Testis (tissue), 3 donors: ENCODE data around the gene LRFN2. TPM values are rescaled to one million over a fixed set of nuclear protein-coding genes. Genes with fewer than 3 reads are reported as not detected.

Source experiments
- DNase-seq: peaks from one replicate; pipeline ENCODE4 v3.0.0-alpha.2; 2019
- H3K27ac ChIP-seq, 2 donors: fragments of 200-600 bp; sonication (generic); one replicate each; pipeline ENCODE4 v1.5.1; 2019
- H3K27me3 ChIP-seq: fragments of 200-600 bp; sonication (generic); one replicate; pipeline ENCODE4 v1.5.1; 2019
- H3K36me3 ChIP-seq: fragments of 200-600 bp; sonication (generic); one replicate; pipeline ENCODE4 v1.5.1; 2017; ENCODE audit warnings: low read depth; ENCODE audit errors: missing control alignments
- H3K4me1 ChIP-seq: fragments of 200-600 bp; sonication (generic); one replicate; pipeline ENCODE4 v1.5.1; 2019
- H3K4me3 ChIP-seq, 2 donors: fragments of 200-600 bp; sonication (generic); one replicate each; pipeline ENCODE4 v1.5.1; 2017 to 2019
- H3K9me3 ChIP-seq: fragments of 200-600 bp; sonication (generic); one replicate; pipeline ENCODE4 v1.5.1; 2017
- POLR2A ChIP-seq: fragments of 450-650 bp; IDR thresholded peaks from one replicate; pipeline ENCODE4 v1.6.1; 2017; ENCODE audit warnings: antibody characterized with exemption, mild to moderate bottlenecking, moderate library complexity
- WGBS, 2 donors: methylation state at CpG; one replicate each; pipeline ENCODE4 v1.1.5; 2018; 5-methylcytosine and 5-hydroxymethylcytosine counted together
- intact Hi-C: fragments of 100-400 bp; cut with DNase I; formaldehyde crosslinking; loops from one replicate; pipeline ENCODE4 v1.15.1; 2023; ENCODE audit warnings: low total_unique reads
- polyA plus RNA-seq: library from polyadenylated mRNA; stranded (reverse); fragments of 350-450 nt; fragmentation: Illumina TruSeq; extraction: RNeasy Lipid Tissue Mini Kit (QIAGEN cat#74804); gene quantifications from one replicate; pipeline ENCODE4 v1.2.3, GENCODE V29; 2014; ENCODE audit warnings: low read depth, low replicate concordance; ENCODE audit not compliant: insufficient read depth
- small RNA-seq, 2 donors: library from RNA; depleted of rRNA; stranded (forward); fragments of <200 nt; gene quantifications; one replicate each; pipeline ENCODE3, GENCODE V24; 2016
- total RNA-seq, 2 donors: library from RNA; depleted of rRNA; stranded (reverse); fragments of >200 nt; gene quantifications; one replicate each; pipeline ENCODE4 v1.2.3, GENCODE V29; 2016
- TF ChIP-seq, protein P1 (sequence below), 3 experiments: fragments of 450-650 bp in 2 of 3; fragments of 200-600 bp in 1 of 3; sonication (generic) in 1 of 3; IDR thresholded peaks; one replicate each; pipeline ENCODE4 v1.5.1; 2016 to 2019; ENCODE audit warnings: antibody characterized with exemption in 3 of 3, mild to moderate bottlenecking in 2 of 3, moderate library complexity in 1 of 3

Gene LRFN2
- total and polyA plus RNA-seq, 3 donors from 2014 or later: 1.1 to 3.3 (median 1.6) TPM

DNA sequence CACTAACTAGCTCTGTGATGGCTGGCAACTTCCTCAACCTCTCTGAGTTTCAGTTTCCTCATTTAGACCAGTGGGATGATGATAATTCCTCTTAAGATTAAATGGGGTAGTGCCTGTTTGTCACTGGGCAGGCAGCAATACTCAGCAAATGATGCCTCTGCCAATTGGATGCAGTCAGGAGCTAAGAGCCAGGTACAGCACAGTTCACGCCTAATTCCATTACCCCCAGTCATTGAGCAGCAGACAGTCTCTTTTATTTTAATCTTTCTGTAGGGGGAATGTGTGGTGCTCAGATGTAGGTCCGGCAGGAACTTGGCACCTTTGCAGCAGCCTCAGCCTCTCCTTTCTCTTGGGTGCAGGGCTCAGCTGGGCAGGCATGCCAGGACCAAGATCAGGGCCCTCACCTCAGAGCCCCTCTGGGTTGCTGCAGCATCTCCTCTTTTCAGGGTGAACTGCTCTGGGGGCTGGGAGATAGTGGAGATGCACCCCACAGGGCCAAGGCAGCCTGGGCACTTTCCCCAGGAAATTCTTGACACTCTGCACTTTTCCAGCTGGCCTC is 243.8 kb downstream of the LRFN2 start:
- intact Hi-C loops: no loop called here
- peak; percentile 5 for DNase-seq
- no peaks in the 10 kb centered on the region for H3K9me3 ChIP-seq
- no peaks in the 10 kb centered on the region for H3K36me3 ChIP-seq
- H3K27me3 ChIP-seq: no peaks in the 10 kb centered on the region
- WGBS, 2 donors: 63 to 81% methylated on average over 2 of the region's 2 CpGs
- H3K4me3 ChIP-seq: no peak overlapping the region
- peaks cover 9% of the 10 kb centered on the region for H3K4me1 ChIP-seq
- TF ChIP-seq, protein P1, sequence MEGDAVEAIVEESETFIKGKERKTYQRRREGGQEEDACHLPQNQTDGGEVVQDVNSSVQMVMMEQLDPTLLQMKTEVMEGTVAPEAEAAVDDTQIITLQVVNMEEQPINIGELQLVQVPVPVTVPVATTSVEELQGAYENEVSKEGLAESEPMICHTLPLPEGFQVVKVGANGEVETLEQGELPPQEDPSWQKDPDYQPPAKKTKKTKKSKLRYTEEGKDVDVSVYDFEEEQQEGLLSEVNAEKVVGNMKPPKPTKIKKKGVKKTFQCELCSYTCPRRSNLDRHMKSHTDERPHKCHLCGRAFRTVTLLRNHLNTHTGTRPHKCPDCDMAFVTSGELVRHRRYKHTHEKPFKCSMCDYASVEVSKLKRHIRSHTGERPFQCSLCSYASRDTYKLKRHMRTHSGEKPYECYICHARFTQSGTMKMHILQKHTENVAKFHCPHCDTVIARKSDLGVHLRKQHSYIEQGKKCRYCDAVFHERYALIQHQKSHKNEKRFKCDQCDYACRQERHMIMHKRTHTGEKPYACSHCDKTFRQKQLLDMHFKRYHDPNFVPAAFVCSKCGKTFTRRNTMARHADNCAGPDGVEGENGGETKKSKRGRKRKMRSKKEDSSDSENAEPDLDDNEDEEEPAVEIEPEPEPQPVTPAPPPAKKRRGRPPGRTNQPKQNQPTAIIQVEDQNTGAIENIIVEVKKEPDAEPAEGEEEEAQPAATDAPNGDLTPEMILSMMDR (IDR thresholded peaks at IDR 0.05): no peak
- TF ChIP-seq POLR2A: no peak
- H3K27ac ChIP-seq: no peak overlapping the region

DNA sequence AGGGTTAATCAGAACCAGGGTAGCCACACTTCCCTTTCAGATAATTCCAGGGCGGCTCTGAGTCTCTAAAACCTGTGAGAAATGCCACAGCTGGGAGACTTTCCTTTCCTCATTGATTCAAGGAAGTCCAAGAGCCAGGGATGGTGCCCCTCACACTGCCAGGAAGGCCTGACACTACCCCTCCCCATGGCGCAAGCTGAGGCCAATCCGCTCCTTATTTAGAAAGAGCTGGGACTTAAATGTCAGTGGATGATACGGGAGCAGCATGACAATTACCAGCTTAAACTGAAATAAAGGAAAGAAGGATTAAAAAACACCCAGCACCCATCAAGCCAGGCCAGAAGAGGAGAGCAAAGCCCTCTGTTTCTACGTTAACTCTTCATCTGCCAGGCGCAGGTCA is 244.4 kb downstream of the LRFN2 start:
- Histone ChIP-seq H3K4me1 (peaks cover 6% of the 10 kb centered on the region), H3K4me3 (no peak overlapping the region), H3K27ac (no peak overlapping the region), H3K9me3 (no peaks in the 10 kb centered on the region), H3K36me3 (no peaks in the 10 kb centered on the region), H3K27me3 (no peaks in the 10 kb centered on the region)
- TF ChIP-seq, protein P1 (IDR thresholded peaks at IDR 0.05): no peak
- TF ChIP-seq POLR2A: no peak
- no peak for DNase-seq
- intact Hi-C loops: no loop called here
- 76 to 77% methylated on average over 6 of the region's 6 CpGs for WGBS, 2 donors

DNA sequence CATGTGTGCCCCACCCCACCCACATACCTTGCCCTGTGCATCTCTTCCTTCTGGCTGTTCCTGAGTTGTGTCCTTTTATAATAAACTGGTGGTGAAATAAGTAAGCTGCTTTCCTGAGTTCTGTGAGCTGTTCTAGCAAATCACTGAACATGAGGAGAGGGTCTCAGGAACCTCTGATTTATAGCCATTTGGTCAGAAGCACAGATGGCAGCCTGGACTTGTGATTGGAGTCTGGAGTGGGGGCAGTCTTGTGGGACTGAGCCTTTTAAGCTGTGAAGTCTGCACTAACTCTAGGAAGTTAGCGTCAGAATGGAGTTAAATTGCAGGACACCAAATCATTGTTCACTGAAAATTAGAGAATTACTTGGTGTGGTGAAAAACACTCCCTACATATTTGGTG is 245.4 kb downstream of the LRFN2 start:
- H3K4me3 ChIP-seq: no peak overlapping the region
- H3K27ac ChIP-seq: no peak overlapping the region
- H3K9me3 ChIP-seq: no peaks in the 10 kb centered on the region
- no peaks in the 10 kb centered on the region for H3K36me3 ChIP-seq
- H3K27me3 ChIP-seq: no peaks in the 10 kb centered on the region
- WGBS, 2 donors: 67 to 74% methylated on average over 1 of the region's 1 CpG
- no peaks in the 10 kb centered on the region for H3K4me1 ChIP-seq
- TF ChIP-seq POLR2A: no peak
- TF ChIP-seq, protein P1 (IDR thresholded peaks at IDR 0.05): no peak
- no peak for DNase-seq
- intact Hi-C loops: no loop called here

Small RNAs within 50 kb of the gene (small RNA-seq; reads per million reads assigned to genes)
- 0 reads per million in 2 donors for gene RNU6-250P
